ENCODE measurements around the gene ATP6V0C. TPM values are rescaled to one million over a fixed set of nuclear protein-coding genes. Genes with fewer than 3 reads are reported as not detected.

The ATP6V0C gene
- total RNA-seq, 2 donors from 2014 or later = 103 to 146 TPM

GRCh38 chr16:2480948-2481347 is 32.8 kb upstream of the ATP6V0C start:
- DNase-seq (ENCODE audit: low spot score) (no peak), ATAC-seq (no peak)
- Mint-ChIP-seq H3K9me3 (no peaks in the 10 kb centered on the region), H3K27ac (no peak overlapping the region), H3K36me3 (no peaks in the 10 kb centered on the region), H3K27me3 (no peaks in the 10 kb centered on the region), H3K4me3 (no peak overlapping the region), H3K4me1 (ENCODE audit: low read depth in 2 of 2) (peaks cover 0 to 22% of the 10 kb centered on the region in 2 donors)

GRCh38 chr16:2481676-2482075 is 32.1 kb upstream of the ATP6V0C start:
- peaks cover 2 to 21% of the 10 kb centered on the region in 2 donors for H3K4me1 Mint-ChIP-seq (ENCODE audit: low read depth in 2 of 2)
- no peak overlapping the region for H3K27ac Mint-ChIP-seq
- H3K9me3 Mint-ChIP-seq = no peaks in the 10 kb centered on the region
- no peak overlapping the region for H3K4me3 Mint-ChIP-seq
- H3K27me3 Mint-ChIP-seq = no peaks in the 10 kb centered on the region
- no peak for ATAC-seq
- no peaks in the 10 kb centered on the region for H3K36me3 Mint-ChIP-seq
- DNase-seq (ENCODE audit: low spot score) = no peak

GRCh38 chr16:2482249-2482648 is 31.5 kb upstream of the ATP6V0C start:
- ATAC-seq (no peak), DNase-seq (ENCODE audit: low spot score) (no peak)
- Mint-ChIP-seq H3K9me3 (no peaks in the 10 kb centered on the region), H3K27ac (no peak overlapping the region), H3K4me1 (ENCODE audit: low read depth in 2 of 2) (peaks cover 7 to 24% of the 10 kb centered on the region in 2 donors), H3K27me3 (no peaks in the 10 kb centered on the region), H3K4me3 (no peak overlapping the region), H3K36me3 (no peaks in the 10 kb centered on the region)

GRCh38 chr16:2482708-2483534 is 30.8 kb upstream of the ATP6V0C start:
- peak overlapping the region in 1 of 2 donors; percentile 6 for H3K27ac Mint-ChIP-seq
- no peaks in the 10 kb centered on the region for H3K9me3 Mint-ChIP-seq

GRCh38 chr16:2483939-2484897 is 29.5 kb upstream of the ATP6V0C start:
- peaks cover 13 to 24% of the 10 kb centered on the region in 2 donors for H3K4me1 Mint-ChIP-seq (ENCODE audit: low read depth in 2 of 2)

More at GRCh38 chr16:2482708-2483534, 30.8 kb upstream of the ATP6V0C start:
- Mint-ChIP-seq H3K36me3 (no peaks in the 10 kb centered on the region), H3K27me3 (no peaks in the 10 kb centered on the region), H3K4me3 (no peak overlapping the region), H3K4me1 (ENCODE audit: low read depth in 2 of 2) (peaks cover 13 to 22% of the 10 kb centered on the region in 2 donors)
- DNase-seq (ENCODE audit: low spot score) (no peak), ATAC-seq (no peak)

GRCh38 chr16:2484898-2485508 is 28.7 kb upstream of the ATP6V0C start:
- H3K4me1 Mint-ChIP-seq (ENCODE audit: low read depth in 2 of 2) = peaks cover 13 to 26% of the 10 kb centered on the region in 2 donors
- no peak overlapping the region for H3K4me3 Mint-ChIP-seq
- H3K27ac Mint-ChIP-seq = no peak overlapping the region
- ATAC-seq = no peak
- H3K9me3 Mint-ChIP-seq = no peaks in the 10 kb centered on the region
- no peaks in the 10 kb centered on the region for H3K27me3 Mint-ChIP-seq
- no peaks in the 10 kb centered on the region for H3K36me3 Mint-ChIP-seq
- DNase-seq (ENCODE audit: low spot score) = no peak

More at GRCh38 chr16:2483939-2484897, 29.5 kb upstream of the ATP6V0C start:
- Mint-ChIP-seq H3K27ac (peak overlapping the region in 1 of 2 donors; percentile 6), H3K9me3 (no peaks in the 10 kb centered on the region), H3K4me3 (no peak overlapping the region), H3K36me3 (no peaks in the 10 kb centered on the region), H3K27me3 (no peaks in the 10 kb centered on the region)
- no peak for DNase-seq (ENCODE audit: low spot score)
- no peak for ATAC-seq

GRCh38 chr16:2485811-2486507 is 27.8 kb upstream of the ATP6V0C start:
- peak overlapping the region in 1 of 2 donors; percentile 14 for H3K27ac Mint-ChIP-seq
- no peak for DNase-seq (ENCODE audit: low spot score)
- no peaks in the 10 kb centered on the region for H3K27me3 Mint-ChIP-seq
- H3K36me3 Mint-ChIP-seq = no peaks in the 10 kb centered on the region
- H3K4me1 Mint-ChIP-seq (ENCODE audit: low read depth in 2 of 2) = peaks cover 13 to 26% of the 10 kb centered on the region in 2 donors
- H3K9me3 Mint-ChIP-seq = no peaks in the 10 kb centered on the region
- peak in 1 of 2 donors; percentile 11 for ATAC-seq
- H3K4me3 Mint-ChIP-seq = no peak overlapping the region

GRCh38 chr16:2486645-2487516 is 26.9 kb upstream of the ATP6V0C start:
- ATAC-seq (peak; percentile 90 to 93), DNase-seq (ENCODE audit: low spot score) (peak; percentile 89)
- Mint-ChIP-seq H3K9me3 (no peaks in the 10 kb centered on the region), H3K27me3 (no peaks in the 10 kb centered on the region), H3K4me1 (ENCODE audit: low read depth in 2 of 2) (peaks cover 13 to 26% of the 10 kb centered on the region in 2 donors), H3K36me3 (no peaks in the 10 kb centered on the region), H3K27ac (peak overlapping the region in 1 of 2 donors; percentile 14), H3K4me3 (peak overlapping the region; percentile 74)

- no peak for DNase-seq (ENCODE audit: low spot score)
- no peaks in the 10 kb centered on the region for H3K36me3 Mint-ChIP-seq
- H3K4me1 Mint-ChIP-seq (ENCODE audit: low read depth in 2 of 2) = peaks cover 13 to 26% of the 10 kb centered on the region in 2 donors
- H3K9me3 Mint-ChIP-seq = no peaks in the 10 kb centered on the region
- H3K27me3 Mint-ChIP-seq = no peaks in the 10 kb centered on the region
- no peak for ATAC-seq
- H3K4me3 Mint-ChIP-seq = peak overlapping the region; percentile 74
- H3K27ac Mint-ChIP-seq = peak overlapping the region in 1 of 2 donors; percentile 14
Measured at GRCh38 chr16:2487517-2487842, 26.3 kb upstream of the ATP6V0C start.

- peaks cover 13 to 26% of the 10 kb centered on the region in 2 donors for H3K4me1 Mint-ChIP-seq (ENCODE audit: low read depth in 2 of 2)
- no peaks in the 10 kb centered on the region for H3K36me3 Mint-ChIP-seq
- H3K27ac Mint-ChIP-seq = no peak overlapping the region
- H3K27me3 Mint-ChIP-seq = no peaks in the 10 kb centered on the region
- H3K4me3 Mint-ChIP-seq = peak overlapping the region; percentile 74
- DNase-seq (ENCODE audit: low spot score) (no peak), ATAC-seq (peak in 1 of 2 donors; percentile 44)
- H3K9me3 Mint-ChIP-seq = no peaks in the 10 kb centered on the region
Measured at GRCh38 chr16:2487903-2488531, 25.7 kb upstream of the ATP6V0C start.

GRCh38 chr16:2489581-2489980 is 24.2 kb upstream of the ATP6V0C start:
- no peaks in the 10 kb centered on the region for H3K9me3 Mint-ChIP-seq
- no peak overlapping the region for H3K27ac Mint-ChIP-seq
- H3K4me3 Mint-ChIP-seq = no peak overlapping the region
- DNase-seq (ENCODE audit: low spot score) (no peak), ATAC-seq (no peak)
- no peaks in the 10 kb centered on the region for H3K36me3 Mint-ChIP-seq
- H3K4me1 Mint-ChIP-seq (ENCODE audit: low read depth in 2 of 2) = peaks cover 13 to 23% of the 10 kb centered on the region in 2 donors
- H3K27me3 Mint-ChIP-seq = no peaks in the 10 kb centered on the region
